Adrenal gland (tissue), 12 donors: ENCODE results near the gene MYLK. TPM values are rescaled to one million over a fixed set of nuclear protein-coding genes. Genes with fewer than 3 reads are reported as not detected.
A peak's percentile ranks its signal among the peaks of the same experiment; 100 is the strongest.

Experiments used
- DNase-seq, 7 donors: peaks; one replicate each; pipeline ENCODE4 v3.0.0-alpha.2; 2019 to 2020
- H3K27ac ChIP-seq, 5 donors: fragments of 200-600 bp; sonication (generic) in 4 of 5; 1 replicate in 3 of 5; 2 replicates in 2 of 5; pipeline versions ENCODE4 v1.5.1 to v1.8.0; 2016 to 2020; ENCODE audit warnings: mild to moderate bottlenecking in 1 of 5
- H3K27me3 ChIP-seq: fragments of 200-600 bp; 2 replicates; pipeline ENCODE4 v1.8.0; 2021
- H3K36me3 ChIP-seq, 2 donors: fragments of 200-600 bp; replicated peaks in 1 of 2; 1 replicate in 1 of 2; 2 replicates in 1 of 2; pipeline versions ENCODE4 v1.5.1 to v1.8.0; 2018 to 2022
- H3K4me1 ChIP-seq, 2 donors: fragments of 200-600 bp; replicated peaks in 1 of 2; 1 replicate in 1 of 2; 2 replicates in 1 of 2; pipeline versions ENCODE4 v1.5.1 to v1.8.0; 2018 to 2021
- H3K4me3 ChIP-seq, 4 donors: fragments of 200-600 bp; sonication (generic) in 3 of 4; one replicate each; pipeline ENCODE4 v1.5.1; 2016 to 2018
- H3K9me3 ChIP-seq, 3 donors: fragments of 200-600 bp; sonication (generic) in 1 of 3; replicated peaks in 1 of 3; 1 replicate in 2 of 3; 2 replicates in 1 of 3; pipeline versions ENCODE4 v1.5.1 to v1.8.0; 2016 to 2021
- POLR2A ChIP-seq, 2 donors: fragments of 450-650 bp; IDR thresholded peaks; one replicate each; pipeline ENCODE4 v1.6.1; 2017; ENCODE audit warnings: antibody characterized with exemption in 2 of 2, mild to moderate bottlenecking in 2 of 2, moderate library complexity in 1 of 2
- WGBS, 4 donors: extraction: QIAGEN DNeasy Blood & Tissue Kit in 2 of 4; methylation state at CpG; one replicate each; pipeline versions ENCODE4 v1.1.5 to v1.1.7; 2013 to 2017; 5-methylcytosine and 5-hydroxymethylcytosine counted together
- intact Hi-C, 2 donors: fragments of 100-400 bp; cut with DNase I; formaldehyde crosslinking; loops; one replicate each; pipeline versions ENCODE4 v1.14.1 to v1.15.0; 2022 to 2023
- polyA plus RNA-seq, 3 donors: library from polyadenylated mRNA; stranded (reverse); fragments of 200-250 nt in 2 of 3; fragments of 350-450 nt in 1 of 3; fragmentation: Illumina TruSeq in 1 of 3; extraction: RNeasy Lipid Tissue Mini Kit (QIAGEN cat#74804) in 1 of 3; gene quantifications; one replicate each; pipeline ENCODE4 v1.2.3, GENCODE V29; 2013 to 2014
- total RNA-seq, 9 donors: library from RNA; depleted of rRNA in 4 of 9; stranded (reverse); fragments of >200 nt in 4 of 9; fragments of 120-200 nt in 1 of 9; fragmentation: NEBNext Ultra II Directional in 1 of 9; extraction: Animal tissue kit (Norgen Biotek cat#: 25700) in 1 of 9; gene quantifications; one replicate each; pipeline versions ENCODE4 v1.1.0 to v1.2.4, GENCODE V29; 2013 to 2023
- TF ChIP-seq, protein P1 (sequence below), 6 experiments: fragments of 450-650 bp in 4 of 6; fragments of 200-600 bp in 2 of 6; sonication (generic) in 1 of 6; IDR thresholded peaks; 1 replicate in 5 of 6; 2 replicates in 1 of 6; pipeline versions ENCODE4 v1.5.1 to v1.8.0; 2016 to 2021; ENCODE audit warnings: antibody characterized with exemption in 6 of 6, mild to moderate bottlenecking in 2 of 6, moderate library complexity in 1 of 6
- donor health status: healthy with polysubstance abuse.
- donor health status: Bipolar disorder and iron deficiency.
- donor health status: DM: yes; HTN: yes; CAD: no.
- donor health status: DM: no; HTN: no; CAD: no.
- donor health status: DM: no; HTN: no; CAD: no.
- donor health status: DM: yes; HTN: yes; CAD: no.

MYLK gene
- total and polyA plus RNA-seq, 12 donors, result 13.3 to 124 (median 53.8) TPM

DNA sequence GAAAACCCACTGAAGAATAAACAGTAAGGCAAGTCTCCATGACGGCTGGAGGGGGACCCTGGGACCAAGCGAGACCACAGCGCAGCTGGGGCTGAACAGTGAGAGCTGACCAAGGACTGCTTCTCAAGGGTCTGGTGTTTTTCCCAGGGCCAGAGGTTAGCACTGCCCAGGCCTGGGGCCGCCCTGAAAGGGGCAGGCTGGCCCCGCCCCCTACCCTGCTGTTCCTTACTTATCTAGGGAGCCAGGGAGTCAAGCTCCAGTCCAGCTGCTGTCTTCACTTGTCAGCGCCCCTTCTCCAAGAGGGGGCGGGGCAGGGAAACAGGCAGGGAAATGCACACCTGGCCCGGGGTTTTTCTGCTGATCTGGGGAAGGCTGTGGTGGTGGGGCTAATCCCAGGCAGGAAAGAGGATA is 247.7 kb downstream of the MYLK start:
- peak overlapping the region in 1 of 5 donors; percentile 76 for H3K27ac ChIP-seq
- H3K4me1 ChIP-seq, result peaks cover 0 to 10% of the 10 kb centered on the region in 2 donors
- H3K4me3 ChIP-seq, result no peak overlapping the region
- 70 to 80% (median 74%) methylated on average over 6 to 8 of the region's 8 CpGs for WGBS, 4 donors
- DNase-seq, result no peak
- no peaks in the 10 kb centered on the region for H3K9me3 ChIP-seq
- H3K27me3 ChIP-seq, result no peaks in the 10 kb centered on the region
- no peak for TF ChIP-seq POLR2A (IDR thresholded peaks at IDR 0.05)
- TF ChIP-seq, protein P1, sequence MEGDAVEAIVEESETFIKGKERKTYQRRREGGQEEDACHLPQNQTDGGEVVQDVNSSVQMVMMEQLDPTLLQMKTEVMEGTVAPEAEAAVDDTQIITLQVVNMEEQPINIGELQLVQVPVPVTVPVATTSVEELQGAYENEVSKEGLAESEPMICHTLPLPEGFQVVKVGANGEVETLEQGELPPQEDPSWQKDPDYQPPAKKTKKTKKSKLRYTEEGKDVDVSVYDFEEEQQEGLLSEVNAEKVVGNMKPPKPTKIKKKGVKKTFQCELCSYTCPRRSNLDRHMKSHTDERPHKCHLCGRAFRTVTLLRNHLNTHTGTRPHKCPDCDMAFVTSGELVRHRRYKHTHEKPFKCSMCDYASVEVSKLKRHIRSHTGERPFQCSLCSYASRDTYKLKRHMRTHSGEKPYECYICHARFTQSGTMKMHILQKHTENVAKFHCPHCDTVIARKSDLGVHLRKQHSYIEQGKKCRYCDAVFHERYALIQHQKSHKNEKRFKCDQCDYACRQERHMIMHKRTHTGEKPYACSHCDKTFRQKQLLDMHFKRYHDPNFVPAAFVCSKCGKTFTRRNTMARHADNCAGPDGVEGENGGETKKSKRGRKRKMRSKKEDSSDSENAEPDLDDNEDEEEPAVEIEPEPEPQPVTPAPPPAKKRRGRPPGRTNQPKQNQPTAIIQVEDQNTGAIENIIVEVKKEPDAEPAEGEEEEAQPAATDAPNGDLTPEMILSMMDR (IDR thresholded peaks at IDR 0.05), result no peak
- no peaks in the 10 kb centered on the region for H3K36me3 ChIP-seq
- intact Hi-C loops, result no loop called here

DNA sequence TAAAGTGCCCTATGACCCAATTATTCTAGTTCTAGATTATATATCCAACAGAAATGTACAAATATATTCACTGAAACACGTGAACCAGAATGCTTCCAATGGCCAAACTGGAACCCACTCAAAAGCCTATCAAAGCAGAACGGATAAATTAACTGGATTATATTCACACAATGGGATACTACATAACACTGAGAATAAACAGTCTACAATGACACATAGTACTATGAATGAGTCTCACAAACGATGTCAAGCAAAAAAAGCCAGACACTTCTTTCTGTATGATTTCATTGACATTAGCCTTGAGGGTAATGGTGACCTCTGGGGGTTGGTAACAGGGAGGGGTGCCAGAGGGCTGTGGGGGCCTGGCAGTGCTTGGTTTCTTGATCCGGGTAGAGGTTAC is 248.4 kb downstream of the MYLK start:
- TF ChIP-seq, protein P1 (IDR thresholded peaks at IDR 0.05), result no peak
- no peak for TF ChIP-seq POLR2A (IDR thresholded peaks at IDR 0.05)
- Histone ChIP-seq H3K27ac (peak overlapping the region in 1 of 5 donors; percentile 76), H3K27me3 (no peaks in the 10 kb centered on the region), H3K9me3 (no peaks in the 10 kb centered on the region), H3K4me3 (no peak overlapping the region), H3K36me3 (no peaks in the 10 kb centered on the region), H3K4me1 (peaks cover 0 to 10% of the 10 kb centered on the region in 2 donors)
- no peak for DNase-seq
- intact Hi-C loops, result no loop called here
- 68 to 80% (median 76%) methylated on average over 4 of the region's 4 CpGs for WGBS, 4 donors

DNA sequence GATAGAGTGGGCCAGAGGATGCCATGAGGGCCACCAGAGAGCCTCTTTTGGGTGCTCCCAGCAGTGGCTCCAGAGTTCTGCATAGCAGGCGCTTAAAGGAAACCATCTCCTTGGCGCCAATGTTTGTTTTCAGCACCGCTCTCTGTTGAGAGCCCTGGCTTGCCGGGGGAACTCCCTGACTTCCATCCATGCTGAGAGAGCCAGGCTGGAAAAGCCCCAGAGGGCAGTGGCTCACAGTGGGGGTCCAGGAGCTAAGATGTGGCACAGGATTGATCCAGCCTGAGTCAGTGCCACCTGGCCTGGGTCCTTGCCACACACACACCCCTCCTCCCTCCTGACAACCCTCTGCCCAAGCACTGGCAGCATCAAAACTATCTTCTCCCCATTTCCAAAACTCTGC is 248.9 kb downstream of the MYLK start:
- H3K4me1 ChIP-seq, result peaks cover 0 to 10% of the 10 kb centered on the region in 2 donors
- no peaks in the 10 kb centered on the region for H3K9me3 ChIP-seq
- 84 to 94% (median 92%) methylated on average over 4 of the region's 4 CpGs for WGBS, 4 donors
- no peaks in the 10 kb centered on the region for H3K36me3 ChIP-seq
- H3K4me3 ChIP-seq, result no peak overlapping the region
- peak overlapping the region in 1 of 5 donors; percentile 76 for H3K27ac ChIP-seq
- intact Hi-C loops, result no loop called here
- TF ChIP-seq, protein P1 (IDR thresholded peaks at IDR 0.05), result no peak
- TF ChIP-seq POLR2A (IDR thresholded peaks at IDR 0.05), result no peak
- no peaks in the 10 kb centered on the region for H3K27me3 ChIP-seq
- DNase-seq, result no peak

DNA sequence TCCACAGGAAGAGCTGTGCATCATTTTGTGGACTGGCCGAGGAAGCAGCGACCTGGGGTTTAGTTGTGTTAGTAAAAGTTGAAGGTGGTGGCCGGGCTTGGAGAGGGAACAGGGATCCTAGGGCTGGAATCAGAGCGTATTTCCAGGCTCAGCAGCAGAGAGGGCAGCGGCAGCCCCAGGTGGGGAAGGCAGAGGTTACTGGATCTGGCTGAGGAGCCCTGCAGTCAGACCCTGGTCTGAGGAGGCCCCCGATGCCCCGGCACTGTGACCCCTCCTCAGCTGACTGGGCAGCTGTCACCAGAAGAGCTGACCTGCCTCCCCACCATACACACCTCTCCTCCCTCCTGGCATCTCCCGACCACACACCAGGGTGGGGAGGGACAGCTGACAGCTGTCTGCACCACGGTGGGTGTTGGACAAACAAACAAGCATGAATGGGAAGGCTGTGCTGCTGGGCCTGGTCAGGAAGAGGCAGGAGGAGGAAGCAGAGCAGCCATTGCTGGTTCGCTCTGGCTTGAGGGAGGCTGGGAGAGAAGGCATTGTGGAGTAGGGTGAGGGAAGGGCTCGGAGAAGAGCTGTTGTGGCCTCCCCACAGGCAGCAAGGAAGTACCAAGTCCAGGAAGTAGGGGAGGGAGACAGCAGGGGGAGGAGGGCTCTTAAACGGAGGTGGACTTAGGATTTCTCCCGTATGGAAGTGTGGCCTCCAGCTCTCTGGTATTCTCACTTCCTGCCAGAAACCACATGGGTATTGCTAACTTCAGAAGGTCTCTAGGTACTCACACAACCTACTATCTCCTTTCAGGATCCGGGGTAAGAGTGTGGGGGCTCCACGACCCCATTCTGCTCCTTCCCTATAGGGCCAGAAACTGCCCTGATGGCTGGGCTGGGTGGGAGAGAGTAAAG is 249.7 kb downstream of the MYLK start:
- intact Hi-C loops, result no loop called here
- H3K4me1 ChIP-seq, result peaks cover 0 to 10% of the 10 kb centered on the region in 2 donors
- no peaks in the 10 kb centered on the region for H3K36me3 ChIP-seq
- no peak for TF ChIP-seq POLR2A (IDR thresholded peaks at IDR 0.05)
- TF ChIP-seq, protein P1 (IDR thresholded peaks at IDR 0.05), result no peak
- H3K9me3 ChIP-seq, result no peaks in the 10 kb centered on the region
- H3K27me3 ChIP-seq, result no peaks in the 10 kb centered on the region
- no peak overlapping the region for H3K4me3 ChIP-seq
- DNase-seq, result no peak
- peak overlapping the region in 2 of 5 donors; percentile 17 to 76 for H3K27ac ChIP-seq
- WGBS, 4 donors, result 68 to 77% (median 71%) methylated on average over 12 to 15 of the region's 15 CpGs
